GM19395 (cell line): Measurements from ENCODE around the gene KRT34.
"Not testable (repeated sequence)": the region's sequence is repeated elsewhere in the genome, so short reads cannot be mapped to it uniquely, and the experiment has no call there.

Experiments
- ATAC-seq: cut with Tn5 transposase; IDR thresholded peaks from one replicate; pipeline ENCODE4 v1.9.1; 2021; ENCODE audit warnings: mild to moderate bottlenecking, moderate library complexity; ENCODE audit not compliant: unreplicated experiment

KRT34 gene

DNA sequence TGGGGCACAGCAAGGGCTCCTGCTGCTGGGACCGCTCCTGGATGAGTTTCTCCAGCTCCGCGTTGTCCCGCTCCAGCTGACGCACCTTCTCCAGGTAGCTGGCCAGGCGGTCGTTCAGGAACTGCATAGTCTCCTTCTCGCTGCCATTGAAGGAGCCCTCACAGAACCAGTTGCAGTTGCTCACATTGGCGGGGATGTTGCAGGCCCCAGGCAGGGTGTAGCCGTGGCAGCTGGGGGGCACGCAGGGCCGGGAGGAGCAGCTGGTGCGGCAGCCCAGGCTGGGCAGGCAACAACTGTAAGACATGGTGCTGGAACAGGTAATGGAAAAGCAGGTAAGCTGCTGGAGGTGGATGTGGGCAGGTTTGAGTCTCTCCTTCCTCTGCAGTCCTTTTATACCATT is at the start of gene KRT34:
Gene KRT34, minus strand, starts transcription at position 364 of the 400 bp plus-strand sequence. Its CDS starts 60 bp downstream, at position 304.
- ATAC-seq = not testable (repeated sequence)

DNA sequence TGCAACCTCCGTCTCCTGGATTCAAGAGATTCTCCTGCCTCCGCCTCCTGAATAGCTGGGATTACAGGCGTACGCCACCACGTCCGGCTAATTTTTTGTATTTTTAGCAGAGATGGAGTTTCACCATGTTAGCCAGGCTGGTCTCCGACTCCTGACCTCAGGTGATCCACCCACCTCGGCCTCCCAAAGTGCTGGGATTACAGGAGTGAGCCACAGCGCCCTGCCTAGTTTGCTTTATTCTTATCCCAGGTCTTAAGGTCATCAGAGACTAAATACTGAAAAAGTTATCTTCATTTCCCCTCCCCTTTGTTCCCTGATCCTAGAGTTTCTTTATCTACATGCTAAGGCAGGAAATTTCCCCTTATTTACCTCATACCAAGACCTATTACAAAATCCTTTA is 48.3 kb upstream of the KRT34 start:
- ATAC-seq = not testable (repeated sequence)

DNA sequence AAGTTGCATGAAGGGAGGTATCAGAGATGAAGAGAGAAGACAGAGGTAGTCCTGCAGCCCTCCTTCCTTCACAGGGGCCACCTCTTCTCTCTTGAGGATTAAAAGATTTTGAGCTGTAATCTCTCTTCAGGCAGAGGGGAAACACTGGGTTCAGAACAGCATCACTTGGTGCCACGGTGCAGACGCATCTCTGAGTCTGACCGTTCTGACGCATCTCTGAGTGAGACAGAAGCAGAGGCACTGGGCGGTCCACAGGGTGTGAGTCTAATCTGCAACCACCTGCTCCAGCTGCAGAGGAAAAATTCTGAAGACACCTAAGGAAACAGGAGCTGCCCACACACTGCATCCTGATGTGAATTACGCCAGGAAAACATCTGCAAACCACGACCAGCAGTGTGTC is 47.6 kb upstream of the KRT34 start:
- no peak for ATAC-seq

DNA sequence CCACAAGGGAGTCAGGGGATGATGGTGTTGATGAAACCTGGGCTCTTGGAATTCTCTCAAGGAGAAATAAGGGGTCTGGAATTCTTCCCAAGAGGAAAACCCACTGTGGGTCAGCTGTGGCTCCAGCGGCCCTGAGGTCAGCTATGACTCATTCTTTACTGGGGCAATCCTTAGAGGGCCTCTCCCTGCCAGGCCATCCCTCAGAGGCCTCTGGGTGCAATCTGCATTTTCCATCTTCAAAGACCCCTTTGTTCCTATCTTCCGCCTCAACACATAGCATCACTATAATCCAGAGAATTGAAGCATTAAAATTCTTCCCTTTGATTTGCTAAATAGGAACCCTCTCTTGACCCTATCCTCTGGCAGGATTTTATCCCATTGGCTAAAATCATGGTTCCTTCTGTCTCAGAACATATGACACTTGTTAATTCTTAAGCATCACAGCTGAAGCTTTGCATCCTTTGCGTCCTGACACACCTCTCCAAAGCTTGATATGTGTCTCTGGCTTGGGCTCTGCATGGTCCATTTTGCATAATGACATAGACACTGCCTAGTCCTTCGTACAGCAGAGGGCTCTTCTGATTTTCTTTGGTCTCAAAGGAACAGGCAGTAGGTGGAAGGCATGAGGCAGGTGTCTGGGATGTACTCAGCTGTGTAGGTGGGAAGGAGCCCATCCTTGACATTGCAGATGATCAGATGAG is 46.6 kb upstream of the KRT34 start:
- no peak for ATAC-seq

DNA sequence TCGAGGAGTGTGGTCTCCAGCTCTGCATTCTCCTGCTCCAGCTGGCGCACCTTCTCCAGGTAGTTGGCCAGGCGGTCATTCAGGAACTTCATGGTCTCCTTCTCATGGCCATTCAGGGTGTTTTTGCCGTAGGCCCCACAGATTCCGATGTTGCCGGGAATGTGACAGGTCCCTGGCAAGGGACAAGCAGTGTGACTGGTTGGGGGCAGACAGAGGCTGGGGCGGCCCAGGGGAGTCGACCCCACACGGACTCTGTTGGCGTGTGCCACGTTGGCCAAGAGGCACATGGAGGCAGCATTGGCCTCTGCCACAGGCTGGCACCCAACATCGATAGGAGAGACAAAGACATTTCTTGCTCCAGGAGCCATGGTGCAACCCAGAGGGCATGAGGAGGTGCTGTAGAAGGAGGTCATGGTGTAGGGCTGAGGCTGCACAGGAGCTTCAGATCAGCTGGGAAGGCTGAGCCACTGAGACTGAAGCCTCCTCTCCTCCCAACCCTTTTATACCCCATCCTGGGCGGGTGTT is 42.1 kb upstream of the KRT34 start, which contains the start of gene KRT37:
Gene KRT37, minus strand, starts transcription at position 475 of the 525 bp plus-strand sequence. Its CDS starts 62 bp downstream, at position 413.
- ATAC-seq = no peak

DNA sequence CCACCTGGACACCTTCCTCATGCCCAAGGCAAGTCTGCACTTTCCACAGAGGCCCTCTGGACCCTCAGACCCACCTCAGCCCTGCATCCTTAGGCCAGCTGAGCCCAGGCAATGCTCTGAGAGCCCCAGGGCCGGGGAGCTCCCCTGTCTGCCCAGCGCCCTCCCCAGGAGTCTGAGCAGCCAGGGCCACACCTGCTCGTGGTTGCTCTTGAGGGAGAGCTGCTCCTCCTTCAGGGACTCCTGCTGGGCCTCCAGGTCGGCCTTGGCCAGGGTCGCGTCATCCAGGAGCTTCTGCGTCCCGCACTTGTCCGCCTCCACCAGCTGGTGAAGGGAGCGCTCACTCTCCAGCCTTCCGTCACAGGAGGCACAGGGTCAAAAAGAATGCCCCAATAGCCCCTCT is 40.5 kb upstream of the KRT34 start:
- ATAC-seq = not testable (repeated sequence)

DNA sequence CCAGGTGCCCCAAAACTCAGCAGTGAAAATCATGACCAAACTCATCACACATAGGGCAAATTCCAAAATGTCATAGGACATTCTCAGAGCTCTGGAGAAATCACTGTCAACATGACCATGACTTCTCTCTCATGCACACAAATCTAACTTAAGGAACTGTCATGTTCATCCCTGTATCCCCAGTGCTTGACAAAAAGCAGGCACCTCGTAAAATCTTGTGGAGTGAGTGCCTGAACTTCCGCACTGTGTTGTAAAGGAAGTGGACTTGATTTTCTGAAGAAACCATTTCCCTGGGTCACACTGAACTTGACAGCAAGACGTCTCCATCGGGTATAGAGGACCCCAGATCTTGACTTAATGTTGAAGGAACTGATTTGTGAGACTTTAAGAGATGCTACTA is 39.5 kb upstream of the KRT34 start:
- no peak for ATAC-seq

DNA sequence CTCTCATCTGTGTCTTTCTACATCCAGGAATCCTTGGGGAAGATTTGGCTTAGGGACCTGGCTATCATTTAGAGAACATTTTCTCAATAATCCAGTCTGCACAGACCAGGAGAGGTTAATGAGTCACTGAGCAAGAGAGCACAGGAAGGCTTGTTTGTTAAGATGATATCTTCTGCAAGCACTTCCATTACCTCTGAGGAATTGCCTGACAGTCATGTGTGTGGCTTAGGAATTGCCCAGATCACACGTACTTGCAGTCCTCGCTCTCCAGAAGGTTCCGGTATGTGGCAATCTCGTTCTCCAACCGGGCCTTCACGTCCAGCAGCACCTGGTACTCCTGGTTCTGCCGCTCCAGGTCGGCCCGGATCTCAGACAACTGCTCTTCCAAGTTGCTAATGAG is 39.0 kb upstream of the KRT34 start:
- ATAC-seq = no peak

DNA sequence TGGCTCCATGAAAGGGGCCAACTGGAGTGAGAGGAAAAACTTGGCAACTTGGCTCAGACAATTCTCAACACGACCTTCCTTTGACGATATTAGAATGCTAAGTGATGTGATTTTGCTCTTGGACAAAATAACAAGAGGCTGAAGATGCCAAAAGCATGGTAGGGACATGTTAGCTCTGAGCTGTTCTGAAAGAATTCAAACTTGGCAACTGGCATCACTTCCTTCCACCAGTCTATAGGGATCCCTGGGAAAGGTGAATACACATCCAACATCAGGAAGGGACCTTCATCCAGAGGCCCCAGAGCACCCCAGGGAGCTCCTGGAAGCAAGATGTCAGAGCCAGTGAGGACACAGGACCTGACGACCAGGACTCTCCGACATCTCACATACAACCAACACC is 38.0 kb upstream of the KRT34 start:
- no peak for ATAC-seq

DNA sequence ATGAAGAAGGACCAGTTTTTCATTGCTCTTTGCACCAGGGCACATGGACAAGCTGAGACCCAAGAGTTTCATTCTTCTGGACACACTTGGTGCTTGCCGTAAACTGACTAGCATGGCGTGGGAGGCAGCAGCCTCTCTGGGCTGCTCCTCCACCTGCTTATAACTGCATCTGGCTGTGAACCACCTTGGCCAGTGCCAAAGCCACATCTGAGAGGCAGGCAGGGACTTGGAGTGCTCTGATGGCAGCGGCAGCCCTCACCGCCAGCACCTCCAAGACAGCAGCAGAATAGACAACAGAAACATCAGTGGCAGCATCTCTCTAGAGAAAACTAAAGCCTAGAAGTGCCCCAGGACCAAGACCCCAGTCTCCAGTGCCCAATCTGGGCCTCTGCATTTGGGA is 37.6 kb upstream of the KRT34 start:
- no peak for ATAC-seq

DNA sequence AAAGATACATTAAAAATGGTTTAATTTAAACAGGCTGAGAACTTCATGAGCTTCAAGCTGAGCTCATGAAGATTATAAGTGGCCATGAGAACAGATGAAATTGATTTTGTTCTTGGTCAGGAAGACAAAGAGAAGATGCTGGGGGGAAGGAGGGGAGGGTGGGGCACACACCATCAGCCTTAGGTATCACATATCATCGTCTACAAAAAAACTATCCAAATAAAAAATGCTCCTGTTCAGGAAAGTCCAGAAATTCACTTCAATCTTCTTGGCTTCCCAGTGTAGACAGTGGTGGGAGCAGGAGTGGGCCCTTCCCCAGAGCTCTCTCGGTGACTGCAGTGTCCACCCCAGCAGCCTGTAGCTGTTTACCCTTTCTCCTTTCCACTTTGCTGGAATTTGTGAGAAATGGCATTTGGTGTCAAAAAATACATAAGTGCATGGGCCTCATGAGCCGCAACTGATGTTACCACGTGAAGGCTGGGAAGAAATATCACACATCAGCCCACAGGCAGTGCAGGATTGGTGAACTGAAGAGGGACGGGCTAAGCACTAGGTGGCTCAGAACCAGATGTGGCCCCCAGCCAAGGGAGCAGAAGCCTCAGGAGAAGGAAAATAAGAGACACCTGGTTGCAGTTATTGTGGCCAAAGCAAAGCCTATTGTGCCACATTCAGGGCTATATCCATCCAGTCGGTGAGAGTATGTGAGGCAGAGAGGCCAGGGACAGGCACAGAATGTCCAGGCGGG is 36.2 kb upstream of the KRT34 start:
- ATAC-seq = no peak

DNA sequence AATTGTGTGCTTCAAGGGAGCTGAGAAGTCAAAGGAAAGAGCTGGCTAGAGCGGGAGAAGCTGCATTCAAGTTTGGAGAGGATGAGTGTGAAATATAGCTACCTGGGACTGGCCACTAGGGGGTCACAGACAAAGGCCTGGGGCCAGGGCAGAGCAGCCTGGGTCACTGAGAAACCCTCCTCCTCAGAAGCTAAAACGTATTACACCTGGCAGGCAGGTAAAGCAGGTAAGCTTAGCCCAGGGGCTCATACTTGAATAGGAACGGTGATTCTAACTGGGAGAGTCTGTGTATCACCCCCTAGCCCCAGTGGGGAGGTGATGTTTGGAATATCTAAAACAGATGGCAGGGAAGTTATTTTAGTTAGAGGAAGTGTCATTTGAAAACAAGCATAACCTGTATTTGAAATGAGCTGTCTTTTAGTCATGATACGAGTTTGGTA is 35.5 kb upstream of the KRT34 start:
- no peak for ATAC-seq

DNA sequence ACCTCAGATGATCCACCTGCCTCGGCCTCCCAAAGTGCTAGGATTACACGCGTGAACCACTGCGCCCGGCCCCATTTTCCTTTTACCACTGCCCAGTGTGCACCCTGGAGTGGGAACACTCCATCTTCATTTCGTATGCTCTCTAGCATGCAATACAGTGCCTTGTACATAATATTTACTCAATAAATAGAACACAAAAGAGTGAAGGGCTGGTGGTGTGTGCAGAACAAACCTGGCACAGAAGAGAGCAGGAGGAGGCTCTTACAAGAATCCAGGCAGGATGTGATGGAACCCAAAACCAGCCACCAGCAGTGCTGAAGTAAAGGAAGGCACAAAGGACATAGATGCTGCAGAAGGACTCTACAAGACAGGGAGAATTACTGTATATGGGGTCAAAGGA is 35.0 kb upstream of the KRT34 start:
- no peak for ATAC-seq

DNA sequence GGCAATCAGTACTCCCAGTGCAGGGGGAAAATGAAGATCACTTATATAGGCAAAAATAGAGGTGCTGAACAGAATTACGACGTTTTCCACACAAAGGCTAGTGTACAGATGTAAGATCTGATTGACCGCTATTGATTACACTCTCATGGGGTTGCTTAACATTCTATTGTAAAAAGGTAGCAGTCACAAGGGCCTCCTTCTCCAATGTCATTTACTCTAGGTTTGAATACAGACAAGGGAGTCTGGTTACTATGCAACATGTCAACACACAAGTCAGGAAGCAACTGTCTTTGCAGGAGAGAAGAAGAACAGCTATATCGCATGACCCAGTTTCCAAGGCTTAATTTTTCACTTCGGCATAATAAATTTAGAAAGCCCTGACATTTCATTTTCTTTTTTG is 34.4 kb upstream of the KRT34 start:
- no peak for ATAC-seq

DNA sequence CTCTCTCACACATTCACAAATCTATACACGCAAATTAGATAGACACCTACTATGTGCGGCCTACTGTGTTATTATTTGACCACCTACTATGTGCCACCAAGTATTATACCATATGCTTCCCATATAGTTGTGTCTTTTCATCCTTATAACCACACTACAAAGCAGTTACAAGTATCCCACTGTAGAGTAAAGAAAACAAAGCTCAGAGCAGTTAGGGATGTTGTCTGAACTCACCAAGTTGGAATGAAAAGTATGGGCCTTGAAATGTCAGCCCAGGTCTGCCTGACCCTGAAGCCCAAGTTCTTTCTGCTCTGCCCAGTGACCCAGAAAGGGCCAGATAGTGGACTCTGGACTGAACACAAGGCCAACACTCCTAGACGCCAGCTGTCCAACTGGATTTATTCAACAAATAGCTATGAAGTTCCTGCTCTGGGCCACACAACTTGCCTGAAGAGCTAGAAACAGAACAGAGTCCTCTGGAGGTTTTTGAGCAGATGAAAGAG is 33.8 kb upstream of the KRT34 start:
- no peak for ATAC-seq

DNA sequence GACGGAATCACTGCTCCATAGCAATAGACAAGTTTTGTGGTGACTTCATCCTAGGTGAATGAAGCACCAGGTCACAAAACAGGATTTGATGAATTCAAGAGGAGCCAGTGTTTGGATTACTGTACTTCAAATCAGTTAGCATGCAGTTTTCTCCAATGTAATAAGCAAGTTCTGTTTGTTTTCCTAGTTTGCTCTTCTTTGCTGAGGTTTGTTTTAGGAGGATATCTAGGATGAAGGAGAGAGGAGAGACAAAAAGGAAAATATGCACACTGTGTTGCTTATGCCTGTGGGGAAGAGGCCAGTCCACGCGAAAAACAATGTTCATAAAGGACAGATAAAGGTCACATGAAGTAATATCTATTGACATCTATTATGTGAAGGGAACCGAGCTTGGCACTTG is 33.3 kb upstream of the KRT34 start:
- no peak for ATAC-seq

DNA sequence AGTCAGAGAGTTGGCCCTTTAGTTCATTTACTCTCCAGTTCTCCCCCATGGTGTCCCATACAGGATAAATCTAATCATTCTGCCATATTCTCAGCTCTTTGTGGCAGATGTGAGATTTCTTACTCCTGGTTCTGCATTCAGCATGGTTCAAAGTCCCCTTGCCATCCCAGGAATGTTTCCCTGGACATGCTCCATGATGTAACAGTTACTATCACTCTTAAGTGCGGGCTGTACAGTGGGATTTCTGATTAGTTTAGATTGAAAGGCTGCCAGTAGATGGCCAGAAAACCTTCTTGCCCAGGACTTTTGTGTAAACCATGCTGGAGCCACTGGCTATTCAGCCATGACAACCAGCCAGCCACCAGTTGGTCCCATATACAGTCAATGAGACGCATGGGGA is 31.9 kb upstream of the KRT34 start:
- no peak for ATAC-seq

DNA sequence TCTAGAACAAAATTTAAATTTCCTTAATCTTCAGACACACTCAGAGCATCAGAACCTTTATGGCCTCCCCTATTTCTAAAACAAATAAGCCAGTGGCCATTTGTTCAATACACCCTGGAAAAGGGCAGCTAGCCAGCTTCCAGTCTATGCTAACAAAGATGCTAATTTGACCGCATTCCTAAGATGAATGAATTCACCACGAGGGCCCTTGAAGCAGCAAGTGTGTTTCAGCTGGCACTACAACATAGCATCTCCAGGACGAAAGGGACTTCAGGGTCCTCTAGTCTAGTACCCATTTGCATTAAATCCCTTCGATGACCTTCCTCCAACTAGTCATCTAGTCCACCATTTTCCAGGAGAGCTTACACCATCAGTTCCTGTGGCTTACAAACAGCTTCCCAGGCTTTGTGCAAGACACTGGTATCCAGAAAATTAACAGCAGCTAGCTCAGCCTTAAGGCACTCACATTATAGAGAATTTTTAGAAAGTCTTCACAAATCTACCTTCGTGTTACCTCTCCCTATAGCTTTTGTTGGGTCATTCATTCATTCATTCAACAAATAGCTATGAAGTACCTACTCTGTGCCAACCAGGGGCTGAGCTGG is 31.3 kb upstream of the KRT34 start:
- ATAC-seq = no peak

DNA sequence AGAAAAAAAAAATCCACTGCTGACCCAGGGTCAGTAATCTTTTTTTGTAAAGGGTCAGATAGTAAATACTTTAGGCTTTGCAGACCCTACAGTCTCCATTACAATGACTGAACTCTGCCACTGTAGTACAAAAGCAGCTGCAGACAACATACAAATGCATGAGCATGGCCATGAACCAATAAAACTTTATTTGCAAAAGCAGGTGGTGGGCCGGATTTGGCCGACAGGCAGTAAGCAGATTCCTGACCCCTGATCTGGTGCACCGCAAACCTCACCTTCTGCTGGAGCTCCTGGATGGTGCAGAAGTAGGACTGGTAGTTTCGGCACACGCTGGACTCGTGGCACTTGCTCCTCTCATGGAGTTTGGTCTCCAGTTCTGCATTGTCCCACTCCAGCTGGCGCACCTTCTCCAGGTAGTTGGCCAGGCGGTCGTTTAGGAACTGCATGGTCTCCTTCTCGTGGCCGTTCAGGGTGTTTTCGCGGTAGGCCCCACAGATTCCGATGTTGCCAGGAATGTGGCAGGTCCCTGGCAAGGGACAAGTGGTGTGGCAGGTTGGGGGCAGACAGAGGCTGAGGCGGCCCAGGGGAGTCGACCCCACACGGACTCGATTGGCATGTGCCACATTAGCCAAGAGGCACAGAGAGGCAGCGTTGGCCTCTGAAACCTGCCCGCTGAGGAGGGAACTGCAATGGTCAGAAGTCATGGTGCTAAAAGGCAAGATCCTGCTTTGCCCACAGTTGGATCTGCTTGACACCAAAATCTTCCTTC is 29.1 kb upstream of the KRT34 start:
- no peak for ATAC-seq

DNA sequence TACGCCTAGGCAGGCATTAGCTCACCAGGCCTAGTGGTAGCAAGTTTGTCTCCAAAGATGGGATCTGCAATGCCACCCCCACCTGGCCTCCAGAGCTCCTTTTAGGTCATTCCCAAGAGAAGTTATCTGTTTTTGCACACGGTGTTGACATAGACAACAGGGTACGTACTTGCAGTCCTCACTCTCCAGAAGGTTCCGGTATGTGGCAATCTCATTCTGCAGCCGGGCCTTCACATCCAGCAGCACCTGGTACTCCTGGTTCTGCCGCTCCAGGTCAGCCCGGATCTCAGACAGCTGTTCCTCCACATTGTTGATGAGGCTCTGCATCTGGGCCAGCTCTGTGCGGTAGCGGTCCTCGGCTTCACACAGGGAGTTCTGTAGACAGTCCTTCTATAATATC is 25.1 kb upstream of the KRT34 start:
- no peak for ATAC-seq

DNA sequence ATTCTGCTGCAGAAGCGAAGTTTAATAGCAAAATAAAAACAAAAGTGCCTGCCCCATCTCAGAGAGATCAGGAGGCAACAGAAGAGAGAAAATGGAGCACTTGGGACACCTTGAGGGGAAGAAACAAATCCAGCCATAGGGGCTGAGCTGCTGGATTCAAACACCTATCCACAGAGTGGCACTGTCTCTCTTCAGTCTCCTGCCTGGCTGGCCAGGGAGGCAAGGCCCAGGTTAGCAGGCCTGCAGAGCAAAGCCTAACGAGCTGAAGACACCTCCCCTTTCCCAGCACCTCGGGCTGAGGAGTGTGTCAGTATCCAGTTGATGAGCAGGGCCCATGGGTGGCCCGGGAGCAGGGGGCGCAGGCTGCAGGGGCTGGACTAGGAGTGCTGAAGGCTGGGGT is 24.1 kb upstream of the KRT34 start:
- ATAC-seq = no peak
